ENCODE measurements around the gene ZNF335.

ZNF335 gene

GRCh38 chr20:45949542-45950329 is 22.3 kb downstream of the ZNF335 start:
- DNase-seq = no peak

- DNase-seq = no peak
Observed at GRCh38 chr20:45948742-45949541, 23.1 kb downstream of the ZNF335 start.

GRCh38 chr20:45948261-45948733 is 23.7 kb downstream of the ZNF335 start:
- DNase-seq = no peak

DNA sequence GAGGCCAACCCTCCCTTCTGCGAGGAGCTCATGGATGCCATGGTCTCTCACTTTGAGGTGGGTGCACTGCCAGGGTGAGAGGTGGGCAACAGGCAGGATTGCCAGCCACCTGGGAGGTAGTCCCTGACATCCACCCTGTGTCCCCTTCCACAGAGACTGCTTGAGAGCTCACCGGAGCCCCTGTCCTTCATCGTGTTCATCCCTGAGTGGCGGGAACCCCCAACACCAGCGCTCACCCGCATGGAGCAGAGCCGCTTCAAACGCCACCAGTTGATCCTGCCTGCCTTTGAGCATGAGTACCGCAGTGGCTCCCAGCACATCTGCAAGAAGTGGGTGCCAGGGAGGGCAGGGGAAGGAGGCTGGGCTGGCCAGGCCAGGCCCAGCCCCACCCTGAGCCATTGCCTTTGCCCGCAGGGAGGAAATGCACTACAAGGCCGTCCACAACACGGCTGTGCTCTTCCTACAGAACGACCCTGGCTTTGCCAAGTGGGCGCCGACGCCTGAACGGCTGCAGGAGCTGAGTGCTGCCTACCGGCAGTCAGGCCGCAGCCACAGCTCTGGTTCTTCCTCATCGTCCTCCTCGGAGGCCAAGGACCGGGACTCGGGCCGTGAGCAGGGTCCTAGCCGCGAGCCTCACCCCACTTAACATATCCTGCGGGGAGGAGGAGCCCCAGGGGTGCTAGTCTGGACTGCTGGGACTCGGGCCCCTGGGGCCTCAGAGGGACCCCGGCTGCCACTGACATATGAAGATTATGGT is 24.7 kb downstream of the ZNF335 start:
- DNase-seq = no peak

- no peak for DNase-seq
Observed at GRCh38 chr20:45946149-45946970, 25.6 kb downstream of the ZNF335 start.

DNA sequence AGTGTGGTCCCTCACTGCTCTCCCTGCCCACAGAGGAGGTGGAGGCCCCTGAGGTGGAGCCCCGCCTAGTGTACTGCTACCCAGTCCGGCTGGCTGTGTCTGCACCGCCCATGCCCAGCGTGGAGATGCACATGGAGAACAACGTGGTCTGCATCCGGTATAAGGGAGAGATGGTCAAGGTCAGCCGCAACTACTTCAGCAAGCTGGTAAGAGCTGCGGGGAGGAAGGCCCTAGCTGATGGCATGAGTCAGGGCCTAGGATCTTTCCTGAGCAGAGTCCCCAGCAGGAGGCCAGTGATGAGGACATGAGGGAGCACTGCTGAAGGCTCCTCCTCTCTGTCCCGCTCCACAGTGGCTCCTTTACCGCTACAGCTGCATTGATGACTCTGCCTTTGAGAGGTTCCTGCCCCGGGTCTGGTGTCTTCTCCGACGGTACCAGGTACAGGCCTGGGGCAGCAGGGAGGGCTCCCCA is 26.3 kb downstream of the ZNF335 start:
- no peak for DNase-seq

GRCh38 chr20:45944965-45945677 is 26.9 kb downstream of the ZNF335 start:
- no peak for DNase-seq

DNA sequence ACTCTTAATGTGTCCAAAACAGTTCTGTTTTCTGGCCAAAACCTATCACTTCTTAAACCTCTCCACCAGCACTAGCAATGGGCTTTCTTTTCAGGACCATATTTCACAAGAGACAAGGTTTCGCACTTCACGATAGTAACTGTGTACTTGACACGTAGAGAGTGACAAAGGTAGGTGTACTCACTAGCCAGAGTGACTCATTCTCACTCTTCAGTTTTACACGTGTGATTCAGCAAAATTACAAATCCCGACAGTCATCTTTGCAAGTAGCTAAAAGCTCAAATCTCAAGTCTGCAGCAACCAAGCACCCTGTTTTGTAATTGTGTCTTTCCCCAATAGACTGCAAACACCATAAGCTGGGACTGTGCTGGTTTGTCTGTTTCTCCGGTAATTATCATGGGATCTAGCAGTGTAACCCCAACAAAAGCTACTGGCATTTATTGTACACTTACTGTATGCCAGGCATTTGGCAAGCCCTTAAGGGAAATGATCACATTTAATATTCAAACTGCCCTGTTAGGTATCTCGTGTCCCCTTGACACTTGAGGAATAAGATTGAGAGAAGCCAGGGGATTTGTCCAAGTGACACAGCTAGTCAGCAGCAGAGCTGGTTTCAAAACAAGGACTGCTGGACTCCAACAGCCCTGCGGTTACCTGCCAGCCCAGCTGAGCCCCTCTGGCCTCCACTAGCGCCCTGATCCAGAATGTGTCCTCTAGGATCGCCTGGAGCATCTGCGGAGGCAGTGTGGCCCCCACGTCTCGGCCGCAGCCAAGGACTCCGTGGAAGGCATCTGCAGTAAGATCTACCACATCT is 27.6 kb downstream of the ZNF335 start:
- DNase-seq = no peak

DNA sequence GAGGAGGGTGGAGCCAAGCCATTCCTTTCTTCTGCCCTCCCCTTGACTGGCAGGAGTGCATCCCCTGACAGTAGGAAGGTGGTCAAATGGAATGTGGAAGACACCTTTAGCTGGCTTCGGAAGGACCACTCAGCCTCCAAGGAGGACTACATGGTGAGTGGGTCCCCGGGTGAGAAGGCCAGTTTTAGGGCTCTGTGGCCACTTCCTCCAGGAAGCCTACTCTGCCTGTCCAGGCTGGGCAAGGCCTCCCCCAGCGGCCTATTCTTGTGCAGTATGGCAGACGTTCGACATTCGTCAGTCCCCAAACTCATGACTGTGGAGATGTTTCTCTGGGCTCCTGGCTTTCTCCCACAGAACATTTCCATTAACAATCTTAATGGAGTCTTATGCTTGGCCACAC is 28.4 kb downstream of the ZNF335 start:
- no peak for DNase-seq

DNA sequence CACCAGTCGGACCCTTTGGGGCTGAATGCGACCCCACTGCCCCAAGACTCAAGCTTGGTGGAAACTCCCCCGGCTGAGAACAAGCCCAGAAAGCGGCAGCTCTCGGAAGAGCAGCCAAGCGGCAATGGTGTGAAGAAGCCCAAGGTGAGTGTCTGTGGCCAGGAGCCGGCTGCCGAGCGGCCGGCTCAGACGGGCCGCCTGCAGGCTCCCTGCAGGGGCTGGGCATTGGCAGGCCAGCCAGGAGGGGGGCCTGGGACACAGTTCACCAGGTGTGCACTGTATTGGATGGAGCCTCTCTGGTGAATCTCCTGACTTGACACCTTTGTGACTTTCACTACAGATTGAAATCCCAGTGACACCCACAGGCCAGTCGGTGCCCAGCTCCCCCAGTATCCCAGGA is 31.5 kb downstream of the ZNF335 start:
- DNase-seq = no peak

GRCh38 chr20:45940053-45940452 is 31.9 kb downstream of the ZNF335 start:
- no peak for DNase-seq

- no peak for DNase-seq
Observed at GRCh38 chr20:45938727-45939438, 33.1 kb downstream of the ZNF335 start.

GRCh38 chr20:45937765-45938164 is 34.2 kb downstream of the ZNF335 start:
- DNase-seq = no peak

GRCh38 chr20:45935416-45936046 is 36.5 kb downstream of the ZNF335 start:
- DNase-seq = no peak

- DNase-seq = peak; percentile 78
Observed at GRCh38 chr20:45934586-45935415, 37.2 kb downstream of the ZNF335 start, which contains the start of gene PCIF1. Gene PCIF1 (plus strand): TSS chr20:45934683. CDS start chr20:45939000, 4,317 bp downstream.

- DNase-seq = no peak
Observed at GRCh38 chr20:45934046-45934585, 37.9 kb downstream of the ZNF335 start.

- peak; percentile 53 for DNase-seq
Observed at GRCh38 chr20:45933266-45934045, 38.5 kb downstream of the ZNF335 start.

All from NCI-H2029 treated with DMSO at 0.1 percent for 48 hours (cell line).